Activated naive CD4-positive, alpha-beta T cell treated with anti-CD3 and anti-CD28 coated beads, Interleukin-2, amount 10 ng/mL, durations not matched to agents 7 days and 5 days (primary cell): Measurements from ENCODE around the gene DDN.
A peak's percentile ranks its signal among the peaks of the same experiment; 100 is the strongest.

ENCODE experiments used
- CTCF ChIA-PET: fragments of 350-600 bp; sonication (Branson Sonifier 250); formaldehyde crosslinking; loops from one replicate; lab custom pipeline; 2021; ENCODE audit warnings: antibody characterized with exemption; lab: Charles Lee
- DNase-seq: peaks from one replicate; pipeline ENCODE4 v3.0.0-alpha.2; 2020
- H3K27ac Mint-ChIP-seq: one replicate; pipeline ENCODE4 v1.8.0; 2021; ENCODE audit warnings: mild to moderate bottlenecking, moderate library complexity, mixed read lengths
- H3K27me3 Mint-ChIP-seq: one replicate; pipeline ENCODE4 v1.8.0; 2021; ENCODE audit warnings: mild to moderate bottlenecking, mixed read lengths
- H3K36me3 Mint-ChIP-seq: one replicate; pipeline ENCODE4 v1.8.0; 2021; ENCODE audit warnings: mixed read lengths
- H3K4me1 Mint-ChIP-seq: one replicate; pipeline ENCODE4 v1.8.0; 2021; ENCODE audit warnings: mixed read lengths
- H3K4me3 Mint-ChIP-seq: one replicate; pipeline ENCODE4 v1.8.0; 2021; ENCODE audit warnings: mild to moderate bottlenecking, moderate library complexity, mixed read lengths
- H3K9me3 Mint-ChIP-seq: one replicate; pipeline ENCODE4 v1.8.0; 2021; ENCODE audit warnings: mixed read lengths

The DDN gene

DNA sequence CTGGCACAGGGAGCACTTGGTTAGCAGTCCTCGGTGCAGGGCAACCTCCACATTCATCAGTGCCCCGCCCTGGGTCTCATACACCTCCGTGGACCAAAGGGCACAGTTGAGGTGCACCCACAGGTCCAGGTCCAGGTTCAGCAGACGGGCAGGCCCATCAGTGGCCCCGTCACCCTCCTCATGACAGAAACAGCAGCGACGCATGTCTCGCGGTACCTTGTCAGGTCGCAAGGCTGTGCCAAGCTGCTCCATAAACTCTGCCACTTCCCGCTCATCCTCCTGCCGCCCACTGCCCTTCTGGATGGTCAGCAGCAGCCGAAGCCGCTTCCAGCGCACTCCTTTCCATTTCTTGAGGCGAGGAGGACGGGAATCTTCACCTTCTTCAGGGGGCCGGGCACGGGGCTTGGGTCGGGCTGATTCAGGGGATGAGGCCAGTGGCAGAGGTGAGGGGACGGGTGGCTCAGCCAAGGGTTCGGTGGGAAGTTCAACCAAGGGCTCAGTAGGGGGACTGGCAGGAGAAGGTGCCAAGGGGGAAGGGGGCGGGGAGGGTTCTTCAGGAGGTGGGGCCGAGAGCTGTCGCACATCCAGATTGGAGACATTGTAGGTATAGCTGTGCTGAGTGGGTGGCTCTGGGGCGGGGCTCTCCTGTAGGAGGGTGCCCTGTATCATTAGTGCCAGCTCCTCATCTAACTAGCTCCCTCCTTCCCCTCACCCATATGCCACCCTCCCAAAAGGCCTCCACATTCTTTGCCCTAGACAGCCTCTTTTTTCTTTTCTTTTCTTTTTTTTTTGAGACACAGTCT lies 27.7 kb upstream of the DDN start:
- Mint-ChIP-seq H3K4me3 (no peak overlapping the region), H3K27me3 (no peaks in the 10 kb centered on the region), H3K9me3 (no peaks in the 10 kb centered on the region), H3K4me1 (peaks cover 4% of the 10 kb centered on the region), H3K27ac (no peak overlapping the region), H3K36me3 (peaks cover 43% of the 10 kb centered on the region)
- DNase-seq = no peak
- CTCF ChIA-PET = interaction anchor here (0.8 to 2.2 kb wide), 3 partner anchors 15 to 19 kb away, joined by 3 to 7 read pairs (median 5); no protein-coding TSS in a partner anchor

DNA sequence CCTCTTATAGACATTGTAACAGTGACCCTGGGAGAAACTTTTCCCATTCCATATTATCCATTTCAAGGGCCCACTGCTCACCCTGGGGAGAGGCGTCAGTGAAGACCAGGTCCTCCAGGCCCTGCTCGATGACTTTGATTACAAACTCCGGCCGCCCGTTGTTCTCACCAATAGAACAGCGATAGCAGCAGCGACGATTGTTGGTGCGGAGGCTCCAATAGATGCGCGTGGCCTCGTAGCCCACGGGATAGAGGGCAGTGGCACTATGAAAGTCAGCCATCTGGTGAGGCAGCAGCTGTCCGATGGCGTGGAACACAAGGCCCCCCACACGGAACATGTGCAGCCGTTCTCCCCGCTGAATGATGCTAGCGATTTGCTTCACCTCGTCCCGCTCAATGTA lies 26.9 kb upstream of the DDN start:
- Mint-ChIP-seq H3K4me3 (no peak overlapping the region), H3K4me1 (peaks cover 4% of the 10 kb centered on the region), H3K27me3 (no peaks in the 10 kb centered on the region), H3K27ac (no peak overlapping the region), H3K36me3 (peaks cover 45% of the 10 kb centered on the region), H3K9me3 (no peaks in the 10 kb centered on the region)
- CTCF ChIA-PET = no interaction called here
- DNase-seq = no peak

DNA sequence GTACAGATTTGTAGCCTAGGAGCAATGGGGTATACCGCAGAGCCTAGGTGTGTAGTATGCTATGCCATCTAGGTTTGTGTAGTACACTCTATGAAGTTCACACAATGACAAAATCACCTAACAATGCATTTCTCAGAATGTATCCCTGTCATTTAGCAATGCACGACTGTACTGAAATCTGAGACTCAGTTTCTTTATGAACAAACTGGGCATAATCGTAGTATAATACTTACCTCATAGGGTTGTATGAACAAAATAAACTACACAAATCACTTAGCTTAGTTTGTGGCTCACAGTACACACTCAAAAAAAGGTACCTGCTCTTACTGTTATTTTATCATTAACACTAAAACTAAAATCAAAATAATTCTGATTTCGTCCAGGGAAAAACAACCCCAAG lies 26.3 kb upstream of the DDN start:
- Mint-ChIP-seq H3K27me3 (no peaks in the 10 kb centered on the region), H3K9me3 (no peaks in the 10 kb centered on the region), H3K36me3 (peaks cover 50% of the 10 kb centered on the region), H3K27ac (no peak overlapping the region), H3K4me1 (peaks cover 4% of the 10 kb centered on the region), H3K4me3 (no peak overlapping the region)
- no peak for DNase-seq
- CTCF ChIA-PET = interaction anchor here (1.2 to 1.3 kb wide), 2 partner anchors 18 to 33 kb away, joined by 4 to 5 read pairs; no protein-coding TSS in a partner anchor

DNA sequence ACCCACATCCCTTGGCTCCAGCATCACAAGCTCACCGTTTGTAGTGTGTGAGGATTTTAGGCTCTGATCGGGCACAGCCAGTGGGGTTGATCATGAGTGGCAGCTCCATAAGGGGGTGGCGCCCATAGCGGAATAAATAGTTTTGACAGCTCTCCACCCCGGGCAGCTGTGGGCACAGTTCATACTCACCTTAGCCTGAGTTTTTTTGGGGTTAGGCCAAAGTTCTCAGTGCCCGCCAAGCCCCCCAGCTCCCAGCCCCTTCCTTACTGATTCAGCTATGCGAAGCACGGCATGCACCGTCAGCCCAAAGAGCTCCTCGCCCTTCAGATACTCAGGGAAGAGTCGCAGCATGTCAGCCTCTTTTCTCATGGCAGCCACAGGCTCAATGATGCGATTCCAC lies 25.4 kb upstream of the DDN start:
- no peaks in the 10 kb centered on the region for H3K9me3 Mint-ChIP-seq
- H3K4me3 Mint-ChIP-seq = no peak overlapping the region
- H3K27ac Mint-ChIP-seq = no peak overlapping the region
- H3K36me3 Mint-ChIP-seq = peaks cover 54% of the 10 kb centered on the region
- H3K4me1 Mint-ChIP-seq = peaks cover 5% of the 10 kb centered on the region
- no peaks in the 10 kb centered on the region for H3K27me3 Mint-ChIP-seq
- CTCF ChIA-PET = interaction anchor here (0.7 to 1.3 kb wide), 3 partner anchors 9 to 32 kb away, joined by 4 to 5 read pairs (median 4); no protein-coding TSS in a partner anchor
- no peak for DNase-seq

DNA sequence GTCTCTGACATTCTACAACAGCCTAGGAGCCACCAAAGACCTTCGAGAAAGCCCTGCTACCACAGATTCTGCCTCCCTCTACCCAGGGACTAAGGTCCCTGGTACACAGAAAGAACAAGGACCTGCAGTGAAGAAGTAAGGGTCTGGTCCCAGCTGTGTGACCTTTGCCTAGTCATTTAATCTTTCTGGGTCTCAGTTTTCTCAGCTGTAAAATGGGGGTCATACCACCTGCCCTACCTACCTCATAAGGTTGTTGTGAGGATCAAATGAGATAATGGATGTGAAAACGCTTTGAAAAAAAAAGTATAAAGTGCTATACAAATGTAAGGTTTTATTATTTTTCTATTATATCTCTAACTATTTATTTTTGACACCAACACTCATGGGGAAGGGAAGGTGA lies 24.6 kb upstream of the DDN start:
- H3K4me3 Mint-ChIP-seq = no peak overlapping the region
- H3K36me3 Mint-ChIP-seq = peaks cover 51% of the 10 kb centered on the region
- no peaks in the 10 kb centered on the region for H3K27me3 Mint-ChIP-seq
- CTCF ChIA-PET = interaction anchor here (1.0 kb wide), 1 partner anchor 20 kb away, joined by 3 read pairs; no protein-coding TSS in a partner anchor
- peaks cover 11% of the 10 kb centered on the region for H3K4me1 Mint-ChIP-seq
- no peak for DNase-seq
- H3K9me3 Mint-ChIP-seq = no peaks in the 10 kb centered on the region
- no peak overlapping the region for H3K27ac Mint-ChIP-seq

DNA sequence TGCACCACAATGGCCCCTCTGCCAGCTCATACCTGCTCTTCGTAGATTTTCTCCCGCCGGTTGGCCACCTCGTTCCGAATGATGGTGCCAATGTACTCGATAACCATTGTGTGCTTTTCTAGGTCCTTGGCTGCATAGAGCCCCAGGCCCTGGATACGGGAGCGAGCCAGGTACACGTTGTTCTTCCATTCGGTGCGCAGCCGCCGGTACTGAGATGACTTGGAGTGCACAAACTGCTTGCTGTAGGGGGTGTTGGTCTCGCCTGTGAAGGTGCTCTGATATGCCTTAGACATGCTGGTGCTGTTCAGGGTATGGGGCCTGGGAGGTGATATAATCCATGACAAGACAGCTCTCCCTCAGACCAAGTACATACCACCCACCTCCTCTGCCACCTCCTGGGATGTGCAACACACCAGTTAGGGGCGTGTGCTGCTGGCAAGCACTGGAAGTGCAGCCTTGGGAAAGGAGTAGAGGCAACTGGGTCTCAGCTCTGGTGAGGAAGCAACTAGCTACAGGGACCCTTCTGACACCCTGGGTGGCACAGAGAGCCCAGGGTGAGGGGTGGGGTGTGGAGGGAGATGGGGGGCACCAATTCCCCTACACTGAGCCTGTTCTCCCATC lies 23.5 kb upstream of the DDN start:
- CTCF ChIA-PET = interaction anchor here (1.0 kb wide), 1 partner anchor 21 kb away, joined by 3 read pairs; no protein-coding TSS in a partner anchor
- Mint-ChIP-seq H3K27me3 (no peaks in the 10 kb centered on the region), H3K4me3 (no peak overlapping the region), H3K4me1 (peaks cover 17% of the 10 kb centered on the region), H3K9me3 (no peaks in the 10 kb centered on the region), H3K36me3 (peaks cover 48% of the 10 kb centered on the region), H3K27ac (no peak overlapping the region)
- no peak for DNase-seq

DNA sequence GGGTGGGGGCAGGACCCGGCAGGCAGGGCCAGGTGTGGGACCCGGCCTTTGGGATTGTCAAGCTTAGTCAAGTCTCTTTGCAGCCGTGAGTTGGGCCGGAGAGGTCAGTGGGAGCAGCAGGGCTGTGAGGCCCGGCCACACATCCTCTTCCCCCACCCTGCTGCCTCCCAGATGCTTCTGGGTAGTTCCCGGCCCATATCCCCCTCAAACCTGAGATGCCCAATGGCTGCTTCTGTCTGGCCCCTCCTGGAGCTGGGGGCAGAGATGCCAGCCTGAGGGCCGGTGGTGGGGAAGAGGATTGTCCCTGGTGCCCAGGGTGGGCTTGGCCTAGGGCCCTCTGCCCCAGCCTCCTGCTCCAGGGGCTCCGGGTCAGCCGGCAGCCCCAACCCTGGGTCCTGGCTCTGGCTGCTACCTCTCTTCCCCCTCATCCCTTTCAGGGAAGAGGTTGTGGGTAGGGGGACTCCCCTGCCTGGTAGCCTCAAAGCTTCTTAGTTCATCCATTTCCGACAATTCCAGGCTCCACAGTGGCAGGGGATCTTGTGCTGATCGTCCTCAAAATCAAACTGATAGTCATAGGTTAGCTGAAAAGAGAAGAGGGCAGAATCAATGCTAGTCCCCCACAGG lies 22.2 kb upstream of the DDN start:
- peak overlapping the region; percentile 7 for H3K27ac Mint-ChIP-seq

DNA sequence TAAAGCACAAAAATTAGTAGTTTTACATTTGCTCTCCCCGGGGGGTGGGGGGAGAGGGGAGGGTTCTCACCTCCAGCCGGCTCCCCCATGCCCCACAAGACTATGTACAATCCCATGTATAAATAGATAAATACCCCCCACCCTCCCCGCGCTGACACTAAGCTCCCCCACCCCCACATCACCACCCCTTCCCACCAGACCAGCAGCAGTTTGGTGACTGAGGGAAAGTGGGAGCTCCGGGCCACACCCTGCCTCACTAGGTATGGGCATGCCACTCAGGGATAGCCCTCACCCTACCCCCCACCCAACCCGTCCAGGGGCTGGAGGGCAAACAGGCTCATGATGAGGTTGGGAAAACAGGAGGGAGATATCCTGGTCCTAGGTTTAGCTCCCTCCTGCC lies 21.3 kb upstream of the DDN start:
- peaks cover 37% of the 10 kb centered on the region for H3K4me1 Mint-ChIP-seq
- peaks cover 50% of the 10 kb centered on the region for H3K36me3 Mint-ChIP-seq
- H3K9me3 Mint-ChIP-seq = no peaks in the 10 kb centered on the region
- no peaks in the 10 kb centered on the region for H3K27me3 Mint-ChIP-seq
- no peak for DNase-seq
- peak overlapping the region; percentile 55 for H3K27ac Mint-ChIP-seq
- CTCF ChIA-PET = interaction anchor here (0.7 to 1.9 kb wide), 9 partner anchors 10 to 36 kb away, joined by 3 to 24 read pairs (median 7); partner anchors contain the start of gene DDN
- no peak overlapping the region for H3K4me3 Mint-ChIP-seq

More for the DNA sequence above, 22.2 kb upstream of the DDN start:
- Mint-ChIP-seq H3K9me3 (no peaks in the 10 kb centered on the region), H3K4me1 (peaks cover 29% of the 10 kb centered on the region), H3K4me3 (no peak overlapping the region), H3K36me3 (peaks cover 54% of the 10 kb centered on the region), H3K27me3 (no peaks in the 10 kb centered on the region)
- DNase-seq = no peak
- CTCF ChIA-PET = interaction anchor here (1.7 to 1.9 kb wide), 2 partner anchors 13 to 25 kb away, joined by 4 to 24 read pairs; no protein-coding TSS in a partner anchor

DNA sequence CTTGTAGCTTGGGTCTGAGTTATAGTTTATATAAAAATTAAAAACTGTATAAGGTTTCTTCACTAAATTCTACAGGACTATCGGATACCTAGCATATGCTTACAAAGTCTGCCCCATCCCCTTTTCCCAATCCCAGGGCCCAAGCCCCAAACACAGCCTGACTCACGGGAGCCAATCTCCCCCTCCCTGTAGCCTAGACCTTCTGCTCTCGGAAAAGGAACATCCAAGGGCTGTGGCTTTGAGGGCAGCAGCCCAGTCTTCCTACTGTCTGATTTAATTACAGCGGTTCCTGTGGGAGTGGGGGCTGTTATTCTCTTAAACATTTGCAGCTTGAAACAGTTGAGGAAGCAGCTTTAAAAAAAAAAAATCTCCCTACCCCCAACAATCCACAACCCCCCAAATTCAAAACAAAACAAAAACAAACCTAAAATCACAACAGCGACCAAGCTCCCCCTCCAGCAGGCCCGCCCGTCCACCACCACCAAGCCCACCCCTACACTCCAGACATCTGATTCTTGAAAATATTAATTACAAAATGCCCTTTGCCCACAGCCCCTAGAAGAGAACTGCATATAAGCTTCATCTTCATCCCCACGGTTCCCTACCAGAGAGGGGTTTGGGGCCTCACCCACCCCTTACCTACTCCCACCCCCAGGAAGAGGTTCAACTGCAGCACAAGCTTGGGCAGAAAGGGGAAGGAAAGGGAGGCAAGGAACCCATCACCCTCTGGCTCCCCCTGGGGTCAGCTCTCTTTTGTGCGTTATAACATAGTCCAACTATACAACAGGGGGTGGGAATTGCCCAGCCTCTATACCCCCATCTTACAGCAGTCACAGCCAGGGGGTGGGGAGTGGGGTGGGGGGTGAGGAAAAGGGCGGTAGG lies 20.5 kb upstream of the DDN start:
- peaks cover 50% of the 10 kb centered on the region for H3K36me3 Mint-ChIP-seq
- peaks cover 41% of the 10 kb centered on the region for H3K4me1 Mint-ChIP-seq
- peak overlapping the region; percentile 95 for H3K4me3 Mint-ChIP-seq
- no peaks in the 10 kb centered on the region for H3K9me3 Mint-ChIP-seq
- CTCF ChIA-PET = interaction anchor here (0.6 to 1.9 kb wide), 12 partner anchors 11 to 318 kb away, joined by 3 to 24 read pairs (median 6); partner anchors contain the start of gene DDN
- H3K27ac Mint-ChIP-seq = peak overlapping the region; percentile 99
- DNase-seq = peak; percentile 69
- no peaks in the 10 kb centered on the region for H3K27me3 Mint-ChIP-seq

DNA sequence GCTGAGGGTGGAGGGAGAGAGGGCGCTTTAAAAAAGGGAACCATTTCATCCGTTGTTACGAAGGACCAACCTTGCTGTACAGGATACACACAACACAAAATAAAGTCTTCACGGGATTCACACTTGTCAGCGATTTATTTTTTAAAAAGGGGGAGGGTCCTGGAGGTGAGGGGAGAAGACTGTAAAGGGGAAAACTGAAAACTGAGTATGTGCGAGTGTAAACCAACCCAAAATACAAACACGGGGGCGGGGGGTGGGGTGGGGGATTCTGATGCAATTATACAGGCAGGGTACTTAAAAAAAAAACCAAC lies 19.9 kb upstream of the DDN start:
- Mint-ChIP-seq H3K27ac (peak overlapping the region; percentile 99), H3K4me1 (peaks cover 41% of the 10 kb centered on the region), H3K36me3 (peaks cover 49% of the 10 kb centered on the region), H3K9me3 (no peaks in the 10 kb centered on the region), H3K27me3 (no peaks in the 10 kb centered on the region), H3K4me3 (peak overlapping the region; percentile 95)
- CTCF ChIA-PET = interaction anchor here (1.2 to 1.9 kb wide), 5 partner anchors 11 to 31 kb away, joined by 5 to 24 read pairs (median 7); partner anchors contain the start of gene DDN
- no peak for DNase-seq

DNA sequence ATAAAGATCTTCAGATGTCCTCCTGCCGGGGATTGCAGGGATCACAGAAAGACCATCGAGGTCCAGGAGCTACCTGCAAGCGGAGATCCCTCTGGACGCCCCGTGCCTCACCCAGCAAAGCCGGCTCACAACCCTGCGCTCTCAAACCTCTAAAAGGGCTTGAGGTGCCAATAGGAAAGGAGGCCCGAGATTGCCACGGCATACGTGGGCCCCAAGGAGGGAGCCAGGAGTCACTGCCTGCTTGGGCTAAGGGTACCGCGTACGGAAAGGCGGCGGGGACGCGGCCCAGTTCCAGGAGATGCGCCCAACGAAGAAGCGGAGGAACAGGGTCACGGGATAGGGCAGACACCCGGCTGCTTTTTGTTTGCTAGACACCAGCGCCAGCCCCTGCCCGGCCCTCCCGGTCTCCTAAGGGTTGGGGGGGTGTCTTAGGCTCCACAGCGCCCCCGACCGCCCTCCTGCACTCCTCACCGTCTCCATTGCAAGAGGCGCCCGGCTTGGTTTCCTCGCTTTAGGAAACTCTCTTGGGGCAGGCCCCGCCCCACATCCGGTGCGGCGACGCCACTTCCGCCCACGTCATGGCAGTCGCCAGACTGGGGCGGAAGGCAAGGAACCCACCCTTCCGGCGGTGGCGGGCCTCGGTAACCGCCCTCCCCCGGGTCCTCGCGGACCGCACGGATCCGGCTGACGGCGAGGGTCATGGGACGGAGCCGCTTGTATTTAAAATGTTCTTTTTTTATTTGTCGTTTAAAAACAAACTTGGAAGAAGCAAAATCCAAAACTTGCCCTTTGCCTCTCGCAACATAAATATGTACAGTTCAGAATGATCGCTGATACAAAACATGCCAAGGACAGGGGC lies 19.3 kb upstream of the DDN start, which contains the start of gene PRKAG1:
TSS of gene PRKAG1 (minus strand) at position 516 of the 859 bp plus-strand sequence. CDS start at position 480, 36 bp downstream.
- H3K9me3 Mint-ChIP-seq = no peaks in the 10 kb centered on the region
- peak within 1 kb of the TSS; percentile 95 for H3K4me3 Mint-ChIP-seq
- peaks cover 41% of the 10 kb centered on the region for H3K4me1 Mint-ChIP-seq
- CTCF ChIA-PET = interaction anchor here (0.8 to 6.9 kb wide), 11 partner anchors 12 to 66 kb away, joined by 3 to 58 read pairs (median 5); partner anchors contain the start of gene DDN
- H3K27me3 Mint-ChIP-seq = no peaks in the 10 kb centered on the region
- peak; percentile 98 for DNase-seq
- H3K27ac Mint-ChIP-seq = peak within 1 kb of the TSS; percentile 99
- peaks cover 48% of the 10 kb centered on the region for H3K36me3 Mint-ChIP-seq

DNA sequence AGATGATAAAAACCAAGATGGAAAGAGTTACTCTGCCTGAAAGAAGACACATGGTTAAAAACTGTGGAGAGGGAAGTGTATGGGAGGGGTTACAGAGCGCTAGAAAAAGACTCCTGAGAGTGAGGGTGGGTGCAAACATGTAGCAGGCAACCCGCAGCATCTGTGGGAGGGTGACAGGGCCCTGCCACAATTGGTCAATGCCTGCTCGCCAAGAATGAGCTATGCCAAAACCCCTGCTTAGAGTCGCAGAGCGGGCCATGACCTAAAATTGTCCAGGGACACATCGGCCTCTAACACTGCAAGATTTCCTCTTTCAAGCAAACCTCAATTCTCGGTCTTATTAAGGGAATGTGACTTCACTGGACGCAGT lies 18.7 kb upstream of the DDN start:
- Mint-ChIP-seq H3K4me3 (peak overlapping the region; percentile 95), H3K27me3 (no peaks in the 10 kb centered on the region), H3K27ac (peak overlapping the region; percentile 99), H3K9me3 (no peaks in the 10 kb centered on the region), H3K36me3 (peaks cover 43% of the 10 kb centered on the region), H3K4me1 (peaks cover 41% of the 10 kb centered on the region)
- peak; percentile 54 for DNase-seq
- CTCF ChIA-PET = interaction anchor here (0.8 to 6.9 kb wide), 9 partner anchors 13 to 66 kb away, joined by 3 to 58 read pairs (median 4); partner anchors contain the start of gene DDN
